Measurements from ENCODE around the gene ZNF48.

ZNF48 gene

DNA sequence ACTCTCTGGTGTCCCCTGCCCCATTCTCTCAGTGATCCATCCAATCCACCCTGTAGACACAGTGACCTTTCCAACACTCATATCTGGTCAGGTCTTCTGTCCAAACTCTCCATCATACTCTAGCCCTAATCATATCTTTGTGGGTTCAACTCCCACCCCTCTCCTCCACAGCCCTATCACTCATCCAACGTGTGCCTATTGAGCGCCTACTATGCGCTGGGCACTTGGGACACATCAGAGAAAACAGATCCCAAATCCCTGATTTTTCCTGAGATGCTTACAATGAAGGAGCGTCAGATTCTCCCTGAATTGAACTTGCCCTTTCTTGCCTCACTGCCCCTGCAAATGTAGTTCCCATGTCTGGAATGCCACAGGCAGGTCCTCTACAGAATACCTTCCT is 32.8 kb downstream of the ZNF48 start:
- no peak for DNase-seq (ENCODE audit: low read depth, low spot score)
- H3K4me3 ChIP-seq (ENCODE audit: low read length): no peak overlapping the region

DNA sequence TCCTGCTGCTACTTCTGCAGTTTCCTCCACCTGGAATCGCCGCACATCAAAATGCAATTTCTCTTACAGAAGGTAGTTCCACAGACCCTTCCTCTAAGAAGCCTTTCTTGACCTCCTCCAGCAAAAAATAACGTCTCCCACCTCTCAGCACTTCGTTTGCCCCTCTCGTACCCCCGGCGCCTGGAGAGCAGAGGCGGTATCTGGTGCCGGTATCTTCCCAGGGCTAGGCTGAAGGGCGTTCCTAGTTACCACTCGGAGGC is 34.1 kb downstream of the ZNF48 start:
- no peak for DNase-seq (ENCODE audit: low read depth, low spot score)
- H3K4me3 ChIP-seq (ENCODE audit: low read length): peak overlapping the region; percentile 93

DNA sequence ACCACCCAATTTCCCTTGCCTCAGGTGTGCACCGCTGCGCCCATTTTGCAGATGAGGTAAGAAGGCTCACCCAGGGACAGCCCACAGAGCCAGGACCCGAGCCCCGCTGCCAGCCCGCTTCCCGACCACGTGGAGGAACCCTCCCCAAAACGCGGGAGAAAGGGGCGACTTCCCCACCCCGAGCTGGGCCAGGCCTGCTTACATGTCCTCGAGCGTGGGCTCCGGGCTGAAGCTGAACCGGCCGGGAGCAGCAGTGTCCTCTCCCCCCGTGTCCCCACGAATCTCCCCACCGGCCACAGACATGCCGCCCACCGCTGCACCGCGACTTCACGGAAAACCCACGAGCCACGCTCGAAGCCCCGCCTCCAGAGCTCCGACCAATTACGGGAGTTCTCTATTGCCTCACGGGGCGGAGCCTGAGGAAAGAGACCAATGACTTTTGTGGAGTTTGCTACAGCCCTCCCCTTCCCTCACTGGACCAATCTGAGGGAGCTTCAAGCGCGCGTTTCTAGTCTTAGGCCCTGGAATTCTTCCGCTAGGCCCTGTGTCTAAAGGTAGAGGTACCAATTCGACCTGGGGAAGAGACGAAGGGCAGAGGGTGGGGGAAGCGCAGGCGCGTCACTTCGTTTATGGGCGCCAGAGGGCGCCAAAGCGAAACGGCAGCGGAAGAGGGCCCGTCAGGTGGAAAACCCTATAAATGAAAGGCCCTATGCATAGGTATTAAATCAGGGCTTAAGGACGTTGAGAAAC is 34.6 kb downstream of the ZNF48 start, which contains the start of gene DCTPP1:
TSS of gene DCTPP1 (minus strand) at position 353 of the 750 bp plus-strand sequence. CDS start at position 303, 50 bp downstream.
- DNase-seq (ENCODE audit: low read depth, low spot score): peak; percentile 100
- peak within 1 kb of the TSS; percentile 93 for H3K4me3 ChIP-seq (ENCODE audit: low read length)

DNA sequence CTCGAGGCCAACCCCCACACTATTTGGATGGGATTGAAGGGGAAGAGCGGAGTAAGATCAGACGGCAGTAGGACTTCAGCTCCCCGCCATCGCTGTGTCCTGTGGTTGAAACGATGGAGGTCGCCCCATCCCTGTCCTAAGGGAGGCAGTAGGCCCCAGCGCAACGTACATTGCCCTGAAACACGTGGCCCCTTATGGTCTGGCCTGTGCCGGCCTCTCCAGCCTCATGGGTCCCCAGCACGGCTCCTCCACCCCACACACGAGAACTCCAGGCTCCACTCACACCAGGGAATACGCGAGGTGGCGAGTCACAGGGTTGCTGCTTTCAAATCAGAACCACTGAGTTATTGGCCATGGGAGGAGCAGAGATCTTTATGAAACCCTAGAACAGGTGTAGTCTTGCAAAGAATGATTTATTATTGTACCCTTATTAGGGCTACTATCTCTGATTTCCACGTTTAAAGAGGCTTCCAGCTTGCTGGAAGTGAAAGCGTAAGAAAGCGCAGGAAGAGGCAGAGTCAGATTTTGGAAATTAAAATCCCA is 35.3 kb downstream of the ZNF48 start:
- no peak for DNase-seq (ENCODE audit: low read depth, low spot score)
- peak overlapping the region; percentile 39 for H3K4me3 ChIP-seq (ENCODE audit: low read length)

DNA sequence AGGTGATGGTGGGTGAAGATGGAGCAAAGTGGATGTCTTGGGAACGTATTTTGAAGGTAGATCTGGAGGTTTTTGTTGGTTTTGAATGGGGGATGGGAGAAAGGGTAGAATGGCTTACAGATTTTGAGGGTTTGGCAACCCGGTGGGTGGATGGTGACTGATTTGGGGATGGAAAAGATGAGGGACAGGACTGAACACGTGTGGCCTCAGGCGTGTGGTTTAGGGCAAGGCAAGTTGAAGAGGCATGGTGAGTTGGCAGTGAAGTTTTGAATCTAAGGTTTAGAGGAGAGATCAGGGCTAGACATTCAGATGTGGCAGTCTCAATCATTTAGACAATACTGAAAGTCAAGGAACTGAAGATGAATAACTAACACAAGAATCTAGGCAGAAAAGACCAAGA is 39.6 kb downstream of the ZNF48 start:
- DNase-seq (ENCODE audit: low read depth, low spot score): no peak
- H3K4me3 ChIP-seq (ENCODE audit: low read length): no peak overlapping the region

DNA sequence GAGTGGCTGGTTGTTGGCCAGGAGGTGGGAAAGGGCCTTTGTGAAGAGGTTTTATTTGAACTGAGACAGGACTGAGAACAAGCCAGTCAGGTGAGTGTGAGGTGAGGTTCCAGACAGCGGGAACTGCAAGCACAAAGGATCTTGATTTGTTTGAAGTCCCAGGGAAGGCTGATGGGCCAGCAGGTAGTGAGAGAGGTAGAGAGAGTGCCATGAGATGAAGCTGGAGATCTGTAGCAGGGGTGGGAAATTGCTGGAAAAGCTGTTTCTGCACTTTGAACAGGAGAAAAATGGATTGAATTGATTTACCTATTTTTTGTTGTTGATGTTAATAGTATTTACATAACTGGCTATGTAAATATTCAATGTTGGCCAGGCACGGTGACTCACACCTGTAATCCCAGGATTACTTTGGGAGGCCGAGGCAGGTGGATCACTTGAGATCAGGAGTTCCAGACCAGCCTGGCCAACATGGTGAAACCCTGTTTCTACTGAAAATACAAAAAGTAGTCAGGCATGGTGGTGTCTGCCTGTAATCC is 42.4 kb downstream of the ZNF48 start:
- no peak for DNase-seq (ENCODE audit: low read depth, low spot score)
- no peak overlapping the region for H3K4me3 ChIP-seq (ENCODE audit: low read length)

DNA sequence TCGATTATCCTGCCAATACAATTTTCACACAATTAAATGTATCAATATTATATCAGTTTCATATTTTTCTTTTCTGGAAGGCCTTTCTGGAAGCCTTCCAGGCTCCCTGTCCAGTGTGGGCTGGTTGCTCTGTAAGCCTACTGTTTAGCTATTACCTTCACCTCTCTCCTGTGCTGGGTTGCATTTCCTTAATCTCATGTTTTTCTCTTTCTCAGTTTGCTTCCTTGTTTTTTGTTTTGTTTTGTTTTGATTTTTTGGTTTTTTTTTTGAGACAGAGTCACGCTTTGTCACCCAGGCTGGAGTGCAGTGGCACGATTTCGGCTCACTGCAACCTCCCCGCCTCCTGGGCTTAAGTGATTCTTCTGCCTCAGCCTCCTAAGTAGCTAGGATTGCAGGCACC is 43.6 kb downstream of the ZNF48 start:
- DNase-seq (ENCODE audit: low read depth, low spot score): no peak
- H3K4me3 ChIP-seq (ENCODE audit: low read length): no peak overlapping the region

DNA sequence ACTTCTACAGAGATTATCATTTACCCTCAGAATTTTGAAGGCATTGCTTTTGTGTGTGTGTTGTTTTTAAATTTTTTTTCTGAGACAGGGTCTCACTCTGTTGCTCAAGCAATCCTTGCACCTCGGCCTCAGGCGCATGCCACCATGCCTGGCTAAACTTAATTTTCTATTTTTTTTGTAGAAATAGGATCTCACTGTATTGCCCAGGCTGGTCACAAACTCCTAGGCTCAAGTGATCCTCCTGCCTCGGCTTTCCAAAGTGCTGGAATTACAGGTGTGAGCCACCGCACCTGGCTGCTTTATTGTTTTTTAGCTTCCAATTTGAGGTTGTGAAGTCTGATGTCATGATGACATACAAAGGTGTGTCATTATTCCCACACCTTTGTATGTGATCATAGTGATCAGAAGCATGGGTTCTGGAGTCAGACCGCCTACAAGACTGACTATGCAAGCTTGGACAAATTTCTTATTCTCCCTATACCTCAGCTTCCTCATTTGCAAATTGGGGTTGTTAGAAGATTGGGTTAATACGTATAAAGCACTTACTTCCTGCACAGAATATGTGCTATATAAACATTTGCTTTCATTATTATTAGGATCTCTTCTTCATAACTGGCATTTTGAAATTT is 44.6 kb downstream of the ZNF48 start:
- DNase-seq (ENCODE audit: low read depth, low spot score): no peak
- H3K4me3 ChIP-seq (ENCODE audit: low read length): no peak overlapping the region

DNA sequence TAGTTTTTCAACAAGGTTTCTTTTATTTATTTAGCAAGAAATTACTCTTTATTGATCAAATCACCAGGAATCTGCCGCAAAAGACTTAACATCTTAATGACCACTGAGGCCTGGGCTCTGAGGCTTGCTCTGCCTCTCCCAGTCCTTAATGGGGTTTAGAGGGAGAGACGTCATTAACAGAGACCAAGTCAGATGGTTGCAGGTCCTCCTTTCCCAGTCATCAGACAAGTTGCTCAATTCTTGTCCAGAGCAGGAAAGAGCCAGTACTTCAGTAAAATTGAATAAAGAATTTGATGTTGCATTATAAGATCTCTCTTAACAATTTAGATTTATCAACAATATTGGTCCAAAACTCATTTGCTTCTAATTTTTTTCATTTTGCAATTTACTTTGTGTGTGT is 48.4 kb downstream of the ZNF48 start:
- H3K4me3 ChIP-seq (ENCODE audit: low read length): no peak overlapping the region

DNA sequence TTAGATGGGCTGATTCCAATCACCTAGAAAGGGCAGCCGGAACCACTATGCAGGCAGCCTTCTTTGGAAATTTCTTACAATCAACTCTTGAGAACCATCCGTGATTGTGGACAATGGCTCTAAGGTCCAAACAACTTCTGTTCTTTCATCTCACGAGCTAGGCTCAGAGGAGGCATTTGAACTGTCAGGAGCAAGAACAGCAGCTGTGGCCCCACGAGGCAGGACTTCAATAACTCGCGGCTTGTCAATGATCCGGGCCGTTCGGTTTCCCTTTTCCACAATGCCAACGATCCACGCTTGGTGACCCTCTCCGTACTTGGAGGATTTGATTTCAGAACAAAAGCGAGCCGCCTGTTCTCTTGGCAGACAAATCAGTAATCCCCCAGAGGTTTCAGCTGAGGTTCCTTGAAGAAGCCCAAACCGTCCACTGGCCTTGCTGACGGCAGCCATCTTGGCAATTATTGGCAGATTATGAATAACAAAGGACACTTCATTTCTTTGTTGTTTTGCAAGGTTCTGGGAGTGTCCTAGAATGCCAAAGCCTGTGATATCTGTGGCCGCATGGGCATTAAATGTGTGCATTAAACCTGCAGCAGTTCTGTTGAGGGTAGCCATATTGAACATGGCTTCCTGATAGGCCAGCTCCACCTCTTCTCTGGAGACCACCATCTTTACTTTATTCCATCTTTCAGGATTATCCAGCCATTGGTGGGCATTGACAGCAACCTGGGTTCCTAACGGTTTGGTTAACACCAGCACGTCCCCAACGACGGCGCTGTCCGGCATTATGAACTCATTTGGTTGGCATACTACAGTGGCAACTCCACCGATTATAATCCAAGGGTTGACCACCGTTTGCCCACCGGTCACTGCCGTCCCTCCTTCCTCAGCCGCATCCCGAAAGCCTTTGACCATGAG is 49.3 kb downstream of the ZNF48 start:
- DNase-seq (ENCODE audit: low read depth, low spot score): no peak
- peak overlapping the region; percentile 83 for H3K4me3 ChIP-seq (ENCODE audit: low read length)

More for the DNA sequence above, 48.4 kb downstream of the ZNF48 start:
- no peak for DNase-seq (ENCODE audit: low read depth, low spot score)

DNA sequence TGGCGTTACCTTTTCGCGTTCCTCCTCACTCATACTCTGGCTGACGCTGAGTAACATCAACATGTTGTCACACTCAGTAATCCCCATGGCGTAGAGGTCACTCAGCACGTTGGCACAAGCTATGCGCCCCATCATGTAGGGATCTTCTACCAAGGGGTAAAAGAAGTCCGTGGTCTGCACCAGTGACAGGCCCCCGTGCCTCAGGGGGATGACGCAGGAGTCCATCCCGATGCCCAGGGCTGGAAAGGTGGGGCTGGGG is 49.9 kb downstream of the ZNF48 start:
- peak overlapping the region; percentile 83 for H3K4me3 ChIP-seq (ENCODE audit: low read length)
- no peak for DNase-seq (ENCODE audit: low read depth, low spot score)

DNA sequence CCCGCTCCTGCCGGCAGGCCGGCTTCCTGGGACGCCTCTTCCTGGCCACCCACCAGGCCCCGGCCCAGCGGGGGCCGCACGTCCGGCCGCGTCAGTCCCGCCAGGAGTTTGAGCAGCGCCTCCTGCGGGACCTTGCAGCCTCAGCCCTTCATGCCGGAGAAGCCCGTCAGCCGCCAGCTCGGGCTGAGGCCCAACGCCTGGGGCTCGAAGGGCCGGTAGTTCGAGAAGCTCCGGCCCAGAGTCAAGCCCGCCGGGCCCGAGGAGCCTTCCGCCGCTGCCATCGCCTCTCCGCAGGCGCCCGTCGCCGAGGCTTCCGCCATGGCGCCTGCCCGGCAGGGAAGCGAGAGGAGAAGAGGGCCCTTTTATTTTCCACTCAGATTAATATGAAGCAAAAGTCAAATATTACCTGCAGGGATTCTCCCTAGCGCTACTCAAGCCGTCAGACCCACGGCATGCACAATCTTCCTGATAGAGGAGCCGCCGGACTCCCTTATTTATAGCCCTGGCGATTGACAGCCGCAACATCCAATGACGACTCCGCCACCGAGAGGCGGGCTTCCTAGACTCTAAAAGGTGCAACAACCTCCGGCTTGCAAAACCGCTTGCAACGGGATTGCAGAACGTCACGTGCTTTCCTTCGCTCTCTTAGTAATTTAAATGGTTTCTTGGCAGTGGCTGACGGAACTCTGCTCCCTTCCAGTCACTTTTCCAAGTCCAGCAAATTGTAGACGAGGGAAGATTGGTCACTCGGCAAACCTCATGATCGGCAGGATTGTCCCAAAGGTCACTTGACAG is 50.4 kb downstream of the ZNF48 start, which contains the start of gene SEPHS2:
TSS of gene SEPHS2 (minus strand) at position 467 of the 795 bp plus-strand sequence. CDS start at position 320, 147 bp downstream.
- peak; percentile 98 for DNase-seq (ENCODE audit: low read depth, low spot score)

DNA sequence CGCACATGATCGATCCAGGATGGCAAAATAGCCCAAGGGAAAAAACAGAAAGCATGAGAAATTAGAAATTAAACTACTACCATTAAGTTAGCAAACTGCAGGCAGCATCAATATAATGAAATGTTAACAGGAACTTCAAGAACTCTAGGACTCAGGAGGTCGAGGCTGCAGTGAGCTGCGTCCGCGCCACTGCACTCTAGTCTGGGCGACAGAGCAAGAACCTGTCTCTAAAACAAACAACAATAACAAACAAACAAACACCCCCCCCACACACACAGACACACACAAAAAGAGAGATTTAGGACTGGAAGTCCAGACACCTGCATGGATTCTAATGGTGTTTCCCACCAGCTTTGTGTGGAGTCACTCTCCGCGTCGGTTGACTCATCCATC is 51.0 kb downstream of the ZNF48 start:
- peak overlapping the region; percentile 83 for H3K4me3 ChIP-seq (ENCODE audit: low read length)
- DNase-seq (ENCODE audit: low read depth, low spot score): no peak

More for the DNA sequence above, 50.4 kb downstream of the ZNF48 start, which contains the start of gene SEPHS2:
- H3K4me3 ChIP-seq (ENCODE audit: low read length): peak within 1 kb of the TSS; percentile 83

DNA sequence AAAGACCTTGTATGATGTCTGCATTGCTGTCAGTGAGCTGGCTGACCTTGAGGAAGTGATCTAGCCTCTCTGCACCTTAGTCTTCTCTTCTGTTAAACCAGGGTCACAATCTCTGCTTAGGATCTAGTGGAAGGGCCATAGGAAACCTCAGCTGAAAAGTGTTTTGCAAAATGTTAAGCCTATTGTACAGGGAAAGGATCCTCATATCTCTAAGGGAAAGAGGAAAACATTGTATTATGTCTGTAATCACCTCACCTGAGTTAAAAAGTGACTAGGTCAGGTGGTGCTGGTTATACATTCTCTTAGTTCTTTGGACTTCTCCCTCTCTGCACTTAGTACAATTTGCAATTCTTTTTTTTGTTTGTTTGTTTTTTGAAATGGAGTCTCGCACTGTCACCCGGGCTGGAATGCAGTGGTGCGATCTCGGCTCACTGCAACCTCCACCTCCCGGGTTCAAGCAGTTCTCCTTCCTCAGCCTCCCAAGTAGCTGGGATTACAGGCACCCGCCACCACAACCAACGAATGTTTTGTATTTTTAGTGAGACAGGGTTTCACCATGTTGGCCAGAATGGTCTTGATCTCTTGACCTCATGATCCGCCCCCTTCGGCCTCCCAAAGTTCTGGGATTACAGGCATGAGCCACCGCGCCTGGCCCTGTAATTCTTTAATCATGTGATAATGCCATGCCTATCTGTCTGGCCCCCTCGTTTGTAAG is 52.4 kb downstream of the ZNF48 start:
- DNase-seq (ENCODE audit: low read depth, low spot score): no peak
- no peak overlapping the region for H3K4me3 ChIP-seq (ENCODE audit: low read length)

DNA sequence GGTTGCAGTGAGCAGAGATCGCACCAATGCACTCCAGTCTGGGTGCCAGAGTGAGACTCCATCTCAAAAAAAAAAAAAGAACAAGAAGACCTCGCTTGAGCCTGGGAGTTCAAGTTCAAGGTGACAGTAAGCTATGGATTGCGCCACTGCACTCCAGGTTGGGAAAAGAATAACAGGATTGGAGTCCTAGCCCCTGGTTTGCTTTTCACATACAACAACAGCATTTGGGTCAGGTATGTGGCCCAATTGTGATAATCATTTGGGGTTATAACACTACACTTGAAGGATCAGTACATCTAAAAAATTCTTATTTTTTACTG is 53.9 kb downstream of the ZNF48 start:
- DNase-seq (ENCODE audit: low read depth, low spot score): no peak
- H3K4me3 ChIP-seq (ENCODE audit: low read length): no peak overlapping the region
